Measurements from ENCODE around the gene IVL. TPM values are rescaled to one million over a fixed set of nuclear protein-coding genes. Genes with fewer than 3 reads are reported as not detected.

The IVL gene
- total RNA-seq, 2 experiments from 2014 or later = not detected

DNA sequence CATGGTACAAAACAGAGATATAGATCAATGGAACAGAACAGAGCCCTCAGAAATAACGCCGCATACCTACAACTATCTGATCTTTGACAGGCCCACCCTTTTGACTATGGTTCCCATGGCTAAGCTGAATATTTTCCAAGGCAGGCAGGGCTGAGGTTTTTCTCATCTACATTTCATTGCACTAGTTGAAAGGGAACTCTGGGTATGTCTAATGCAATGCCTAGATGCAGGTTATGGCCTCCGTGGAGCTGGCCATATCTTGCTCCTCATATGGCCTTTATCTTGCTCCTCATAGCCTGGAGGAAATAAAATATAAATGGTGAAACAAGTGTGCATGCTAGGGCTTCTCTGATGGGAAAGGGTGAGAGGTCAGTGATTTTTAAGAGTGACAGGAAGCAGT is 49.2 kb downstream of the IVL start:
- H3K27me3 Mint-ChIP-seq = peaks cover 23% of the 10 kb centered on the region
- intact Hi-C loops (cut with DNase I, micrococcal nuclease) = no loop called here
- no peak overlapping the region for H3K27ac ChIP-seq (ENCODE audit: low read depth in 1 of 2, low read length in 2 of 2)
- no peaks in the 10 kb centered on the region for H3K36me3 ChIP-seq (ENCODE audit: insufficient read depth, low read length)
- ATAC-seq (ENCODE audit: poor library complexity) (no peak), DNase-seq (no peak)
- no peaks in the 10 kb centered on the region for H3K9me3 Mint-ChIP-seq
- ChIA-PET POLR2A (no interaction called here), CTCF (no interaction called here)
- no peaks in the 10 kb centered on the region for H3K36me3 Mint-ChIP-seq (ENCODE audit: low read depth)
- no peak overlapping the region for H3K4me3 Mint-ChIP-seq
- H3K4me1 Mint-ChIP-seq (ENCODE audit: low read depth) = no peaks in the 10 kb centered on the region
- peaks cover 0 to 2% of the 10 kb centered on the region in 2 experiments for H3K27me3 ChIP-seq (ENCODE audit: control insufficient read depth in 1 of 2, insufficient read depth in 2 of 2, low read length in 2 of 2)
- H3K9me3 ChIP-seq (ENCODE audit: control insufficient read depth in 1 of 2, insufficient read depth in 1 of 2, low read length in 2 of 2) = peaks cover 0 to 6% of the 10 kb centered on the region in 2 experiments
- no peak overlapping the region for H3K4me3 ChIP-seq (ENCODE audit: low read length)
- no peaks in the 10 kb centered on the region for H3K4me1 ChIP-seq (ENCODE audit: insufficient read depth, low read length)
- H3K27ac Mint-ChIP-seq = no peak overlapping the region
- TF ChIP-seq, protein P1, sequence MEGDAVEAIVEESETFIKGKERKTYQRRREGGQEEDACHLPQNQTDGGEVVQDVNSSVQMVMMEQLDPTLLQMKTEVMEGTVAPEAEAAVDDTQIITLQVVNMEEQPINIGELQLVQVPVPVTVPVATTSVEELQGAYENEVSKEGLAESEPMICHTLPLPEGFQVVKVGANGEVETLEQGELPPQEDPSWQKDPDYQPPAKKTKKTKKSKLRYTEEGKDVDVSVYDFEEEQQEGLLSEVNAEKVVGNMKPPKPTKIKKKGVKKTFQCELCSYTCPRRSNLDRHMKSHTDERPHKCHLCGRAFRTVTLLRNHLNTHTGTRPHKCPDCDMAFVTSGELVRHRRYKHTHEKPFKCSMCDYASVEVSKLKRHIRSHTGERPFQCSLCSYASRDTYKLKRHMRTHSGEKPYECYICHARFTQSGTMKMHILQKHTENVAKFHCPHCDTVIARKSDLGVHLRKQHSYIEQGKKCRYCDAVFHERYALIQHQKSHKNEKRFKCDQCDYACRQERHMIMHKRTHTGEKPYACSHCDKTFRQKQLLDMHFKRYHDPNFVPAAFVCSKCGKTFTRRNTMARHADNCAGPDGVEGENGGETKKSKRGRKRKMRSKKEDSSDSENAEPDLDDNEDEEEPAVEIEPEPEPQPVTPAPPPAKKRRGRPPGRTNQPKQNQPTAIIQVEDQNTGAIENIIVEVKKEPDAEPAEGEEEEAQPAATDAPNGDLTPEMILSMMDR (IDR thresholded peaks at IDR 0.05) = no peak

DNA sequence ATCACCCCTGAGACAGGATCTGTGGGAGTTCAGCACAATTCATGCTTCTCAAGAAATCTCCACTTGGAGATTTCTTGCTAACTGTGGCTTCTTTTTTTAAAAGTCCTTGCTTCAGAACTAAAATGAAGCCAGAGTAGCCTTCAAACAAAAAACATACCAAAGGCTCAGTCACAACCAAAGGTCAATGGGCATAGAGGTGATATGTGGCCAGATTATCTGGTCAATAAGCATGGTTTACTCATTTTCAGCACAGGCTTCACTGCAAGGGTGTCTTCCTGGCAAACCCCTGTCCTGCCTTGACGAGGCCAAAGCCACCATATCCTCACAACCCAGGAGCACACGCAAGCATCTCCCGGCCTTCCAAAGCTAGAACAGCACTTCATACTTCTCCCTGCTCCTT is 50.9 kb downstream of the IVL start:
- peaks cover 0 to 2% of the 10 kb centered on the region in 2 experiments for H3K27me3 ChIP-seq (ENCODE audit: control insufficient read depth in 1 of 2, insufficient read depth in 2 of 2, low read length in 2 of 2)
- no peak overlapping the region for H3K4me3 ChIP-seq (ENCODE audit: low read length)
- no peak overlapping the region for H3K27ac ChIP-seq (ENCODE audit: low read depth in 1 of 2, low read length in 2 of 2)
- DNase-seq (no peak), ATAC-seq (ENCODE audit: poor library complexity) (no peak)
- H3K27ac Mint-ChIP-seq = no peak overlapping the region
- peaks cover 23% of the 10 kb centered on the region for H3K27me3 Mint-ChIP-seq
- H3K9me3 ChIP-seq (ENCODE audit: control insufficient read depth in 1 of 2, insufficient read depth in 1 of 2, low read length in 2 of 2) = peaks cover 0 to 6% of the 10 kb centered on the region in 2 experiments
- no peaks in the 10 kb centered on the region for H3K9me3 Mint-ChIP-seq
- no peaks in the 10 kb centered on the region for H3K4me1 ChIP-seq (ENCODE audit: insufficient read depth, low read length)
- no peaks in the 10 kb centered on the region for H3K36me3 ChIP-seq (ENCODE audit: insufficient read depth, low read length)
- no peak overlapping the region for H3K4me3 Mint-ChIP-seq
- POLR2A ChIA-PET = no interaction called here
- intact Hi-C loops (cut with DNase I, micrococcal nuclease) = no loop called here
- TF ChIP-seq, protein P1 (IDR thresholded peaks at IDR 0.05) = no peak
- H3K4me1 Mint-ChIP-seq (ENCODE audit: low read depth) = no peaks in the 10 kb centered on the region
- CTCF ChIA-PET = no interaction called here
- no peaks in the 10 kb centered on the region for H3K36me3 Mint-ChIP-seq (ENCODE audit: low read depth)

DNA sequence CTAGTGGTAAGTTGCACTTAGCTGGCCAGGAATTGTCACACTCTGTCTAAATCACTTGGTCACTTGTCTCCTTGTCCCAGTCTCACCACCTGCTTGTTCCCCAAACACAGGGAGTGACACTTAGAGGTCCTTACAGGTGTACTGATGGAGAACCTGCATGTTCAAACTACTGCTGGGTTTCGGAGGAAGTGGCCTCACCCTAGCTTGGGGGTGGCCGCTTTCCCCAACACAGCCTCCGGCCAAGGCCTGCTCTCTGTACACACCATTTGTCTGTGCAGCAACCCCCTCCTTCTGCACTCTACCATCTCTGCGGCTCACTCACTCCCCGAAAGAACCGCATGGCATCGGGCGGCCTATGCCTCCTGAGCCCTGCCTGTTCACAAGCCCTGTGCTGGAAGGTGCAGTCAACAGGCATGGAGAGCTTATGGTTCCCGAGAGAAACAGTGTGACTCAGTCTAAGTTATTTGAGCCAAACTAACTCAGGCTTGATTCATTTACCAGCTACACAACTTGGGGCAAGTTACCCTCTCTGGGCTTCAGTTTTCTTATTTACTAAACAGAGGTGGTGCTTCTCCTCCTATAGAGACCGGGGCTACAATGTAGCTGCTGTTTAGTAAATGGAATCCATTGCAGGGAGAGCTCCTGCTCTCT is 51.6 kb downstream of the IVL start:
- ATAC-seq (ENCODE audit: poor library complexity) (no peak), DNase-seq (no peak)
- no peaks in the 10 kb centered on the region for H3K9me3 Mint-ChIP-seq
- Histone ChIP-seq H3K27me3 (ENCODE audit: control insufficient read depth in 1 of 2, insufficient read depth in 2 of 2, low read length in 2 of 2) (peaks cover 0 to 2% of the 10 kb centered on the region in 2 experiments), H3K36me3 (ENCODE audit: insufficient read depth, low read length) (no peaks in the 10 kb centered on the region), H3K9me3 (ENCODE audit: control insufficient read depth in 1 of 2, insufficient read depth in 1 of 2, low read length in 2 of 2) (peaks cover 0 to 6% of the 10 kb centered on the region in 2 experiments), H3K4me1 (ENCODE audit: insufficient read depth, low read length) (no peaks in the 10 kb centered on the region), H3K27ac (ENCODE audit: low read depth in 1 of 2, low read length in 2 of 2) (no peak overlapping the region), H3K4me3 (ENCODE audit: low read length) (no peak overlapping the region)
- CTCF ChIA-PET = no interaction called here
- POLR2A ChIA-PET = no interaction called here
- H3K4me3 Mint-ChIP-seq = no peak overlapping the region
- H3K27ac Mint-ChIP-seq = no peak overlapping the region
- no peaks in the 10 kb centered on the region for H3K4me1 Mint-ChIP-seq (ENCODE audit: low read depth)
- peaks cover 29% of the 10 kb centered on the region for H3K27me3 Mint-ChIP-seq
- no peaks in the 10 kb centered on the region for H3K36me3 Mint-ChIP-seq (ENCODE audit: low read depth)
- intact Hi-C loops (cut with DNase I, micrococcal nuclease) = no loop called here
- TF ChIP-seq, protein P1 (IDR thresholded peaks at IDR 0.05) = no peak
